ENCODE results near the gene FAM20C. TPM values are rescaled to one million over a fixed set of nuclear protein-coding genes. Genes with fewer than 3 reads are reported as not detected.

Gene FAM20C
- total and polyA plus RNA-seq, 2 donors (not counting 3 experiments of a cell fraction or from before 2014, with no cell fraction given): 14.2 to 34.5 TPM

DNA sequence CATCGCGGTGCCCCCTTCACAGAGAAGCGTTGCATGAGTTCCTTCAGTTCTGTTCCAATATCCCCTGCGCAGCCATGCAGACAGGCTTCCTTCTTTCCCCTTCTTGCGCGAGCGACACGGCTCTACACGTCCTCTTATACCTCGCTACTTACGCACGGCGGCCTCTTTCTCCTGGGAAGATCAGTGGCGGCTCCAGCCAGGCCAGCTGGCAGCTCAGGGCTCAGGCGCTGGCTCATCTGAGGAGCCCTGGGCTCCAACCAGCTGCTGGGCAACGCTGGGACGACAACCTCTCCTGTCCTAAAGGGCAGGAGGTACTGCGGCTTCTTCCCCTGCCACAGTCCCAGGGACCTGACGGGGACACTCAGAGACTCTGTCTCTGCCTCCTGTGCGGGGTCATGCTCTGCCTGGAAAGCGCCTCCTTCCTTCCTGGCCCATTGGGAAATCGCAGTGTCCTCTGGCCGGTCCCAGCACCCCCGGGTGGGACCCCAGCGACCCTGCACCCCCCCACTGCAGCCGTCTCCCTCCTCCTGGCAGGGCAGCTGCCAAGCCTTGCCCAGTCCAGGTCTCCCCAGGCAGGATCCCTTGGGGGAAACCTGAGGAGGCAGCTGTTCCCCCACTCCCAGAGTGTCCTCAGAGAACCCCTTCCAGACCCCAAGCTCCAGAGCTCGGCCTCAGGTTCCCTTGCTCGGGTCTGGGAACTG, 5.0 kb upstream of the FAM20C start:
- CTCF ChIA-PET: interaction anchor here (1.0 to 2.3 kb wide), 3 partner anchors 8 to 123 kb away, joined by 3 to 11 read pairs (median 3); no protein-coding TSS in a partner anchor
- FAIRE-seq: no peak
- intact Hi-C loops (cut with micrococcal nuclease): no loop called here

More for the DNA sequence above, 5.0 kb upstream of the FAM20C start:
- no TSS peak for BruUV-seq (replicated peaks)
- Histone ChIP-seq H3K4me2 (ENCODE audit: insufficient read depth, low read length) (no peak overlapping the region), H3K9ac (replicated peaks; ENCODE audit: extremely low read depth, insufficient read depth, low read length) (no peak overlapping the region), H3K9me1 (replicated peaks; ENCODE audit: control insufficient read depth, extremely low read depth, insufficient read depth, low read length) (no peaks in the 10 kb centered on the region), H2AFZ (ENCODE audit: low read depth, low read length) (no peak overlapping the region), H3K4me3 (replicated peaks in 1 of 3; ENCODE audit: insufficient read depth in 1 of 3, low read depth in 1 of 3, low read length in 3 of 3) (no peak overlapping the region), H3K9me3 (replicated peaks; ENCODE audit: control insufficient read depth, insufficient read depth, low read length) (no peaks in the 10 kb centered on the region), H3K36me3 (ENCODE audit: control insufficient read depth in 2 of 2, extremely low read depth in 1 of 2, insufficient read depth in 2 of 2, low read length in 2 of 2) (no peaks in the 10 kb centered on the region), H3K4me1 (ENCODE audit: control insufficient read depth, extremely low read depth, insufficient read depth, low read length) (peaks cover 3% of the 10 kb centered on the region), H3K27ac (ENCODE audit: insufficient read depth, low read depth, low read length) (no peak overlapping the region), H3K79me2 (ENCODE audit: control insufficient read depth, insufficient read depth, low read length) (no peaks in the 10 kb centered on the region), H4K20me1 (replicated peaks; ENCODE audit: control insufficient read depth, extremely low read depth, insufficient read depth, low read length) (no peaks in the 10 kb centered on the region), H3K27me3 (ENCODE audit: control insufficient read depth in 2 of 2, insufficient read depth in 2 of 2, low read length in 2 of 2) (no peaks in the 10 kb centered on the region)
- DNase-seq (ENCODE audit: low read depth, low spot score): no peak
- dilution Hi-C loops (cut with MboI; ENCODE audit: extremely low pct_ligation_motif_present, low sequenced_read_pairs): no loop called here
- POLR2A ChIA-PET: no interaction called here
- no peak for TF ChIP-seq POLR2A (IDR thresholded peaks at IDR 0.05; ENCODE audit: low read depth, low read length)
- no peak for TF ChIP-seq POLR2AphosphoS5 (IDR thresholded peaks at IDR 0.05; ENCODE audit: insufficient read depth, low read depth, low read length)
- no peak for TF ChIP-seq MYC (IDR thresholded peaks at IDR 0.05; ENCODE audit: low read depth, low read length)
- no peak for TF ChIP-seq CTCF (IDR thresholded peaks at IDR 0.05; ENCODE audit: extremely low read depth in 1 of 2, insufficient read depth in 1 of 2, low read depth in 1 of 2, low read length in 2 of 2)
- no peak for TF ChIP-seq FOS (IDR thresholded peaks at IDR 0.05; ENCODE audit: borderline replicate concordance, insufficient read depth, low read length)
- no peak for TF ChIP-seq JUN (IDR thresholded peaks at IDR 0.05; ENCODE audit: borderline replicate concordance, insufficient read depth, insufficient read length, low read depth)
- TF ChIP-seq, protein P1, sequence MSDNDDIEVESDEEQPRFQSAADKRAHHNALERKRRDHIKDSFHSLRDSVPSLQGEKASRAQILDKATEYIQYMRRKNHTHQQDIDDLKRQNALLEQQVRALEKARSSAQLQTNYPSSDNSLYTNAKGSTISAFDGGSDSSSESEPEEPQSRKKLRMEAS (IDR thresholded peaks at IDR 0.05; ENCODE audit: insufficient read depth, insufficient read length): no peak
- no peak for TF ChIP-seq GATA2 (IDR thresholded peaks at IDR 0.05; ENCODE audit: insufficient read depth, insufficient read length, low read depth, low read length)
- TF ChIP-seq EZH2 (IDR thresholded peaks at IDR 0.05; ENCODE audit: borderline replicate concordance, low read depth, low read length, severe bottlenecking): no peak
